Cardiac fibroblast (primary cell): ENCODE results near the gene CBY2.

ENCODE experiments used
- DNase-seq, 2 donors: peaks; one replicate each; pipeline versions ENCODE4 v3.0.0 to v3.0.0-alpha.2; 2010; ENCODE audit warnings: low read depth in 2 of 2
- H3K4me3 ChIP-seq, 2 donors: replicated peaks in 1 of 2; 1 replicate in 1 of 2; 2 replicates in 1 of 2; pipeline ENCODE4 v1.5.1; 2011; ENCODE audit warnings: low read depth in 2 of 2, low read length in 2 of 2, mild to moderate bottlenecking in 2 of 2, moderate library complexity in 1 of 2
- TF ChIP-seq, protein P1 (sequence below): IDR thresholded peaks from one replicate; pipeline ENCODE4 v1.5.1; 2011; ENCODE audit warnings: low read depth, mild to moderate bottlenecking, low read length, inconsistent platforms

Gene CBY2

GRCh38 chr13:45690636-45691035, 11.5 kb upstream of the CBY2 start:
- no peak for DNase-seq
- no peak overlapping the region for H3K4me3 ChIP-seq
- TF ChIP-seq, protein P1, sequence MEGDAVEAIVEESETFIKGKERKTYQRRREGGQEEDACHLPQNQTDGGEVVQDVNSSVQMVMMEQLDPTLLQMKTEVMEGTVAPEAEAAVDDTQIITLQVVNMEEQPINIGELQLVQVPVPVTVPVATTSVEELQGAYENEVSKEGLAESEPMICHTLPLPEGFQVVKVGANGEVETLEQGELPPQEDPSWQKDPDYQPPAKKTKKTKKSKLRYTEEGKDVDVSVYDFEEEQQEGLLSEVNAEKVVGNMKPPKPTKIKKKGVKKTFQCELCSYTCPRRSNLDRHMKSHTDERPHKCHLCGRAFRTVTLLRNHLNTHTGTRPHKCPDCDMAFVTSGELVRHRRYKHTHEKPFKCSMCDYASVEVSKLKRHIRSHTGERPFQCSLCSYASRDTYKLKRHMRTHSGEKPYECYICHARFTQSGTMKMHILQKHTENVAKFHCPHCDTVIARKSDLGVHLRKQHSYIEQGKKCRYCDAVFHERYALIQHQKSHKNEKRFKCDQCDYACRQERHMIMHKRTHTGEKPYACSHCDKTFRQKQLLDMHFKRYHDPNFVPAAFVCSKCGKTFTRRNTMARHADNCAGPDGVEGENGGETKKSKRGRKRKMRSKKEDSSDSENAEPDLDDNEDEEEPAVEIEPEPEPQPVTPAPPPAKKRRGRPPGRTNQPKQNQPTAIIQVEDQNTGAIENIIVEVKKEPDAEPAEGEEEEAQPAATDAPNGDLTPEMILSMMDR, result no peak

GRCh38 chr13:45691251-45691650, 10.9 kb upstream of the CBY2 start:
- H3K4me3 ChIP-seq, result no peak overlapping the region
- no peak for DNase-seq
- TF ChIP-seq, protein P1, result no peak

GRCh38 chr13:45691667-45692066, 10.5 kb upstream of the CBY2 start:
- DNase-seq, result no peak
- TF ChIP-seq, protein P1, result no peak
- no peak overlapping the region for H3K4me3 ChIP-seq

DNA sequence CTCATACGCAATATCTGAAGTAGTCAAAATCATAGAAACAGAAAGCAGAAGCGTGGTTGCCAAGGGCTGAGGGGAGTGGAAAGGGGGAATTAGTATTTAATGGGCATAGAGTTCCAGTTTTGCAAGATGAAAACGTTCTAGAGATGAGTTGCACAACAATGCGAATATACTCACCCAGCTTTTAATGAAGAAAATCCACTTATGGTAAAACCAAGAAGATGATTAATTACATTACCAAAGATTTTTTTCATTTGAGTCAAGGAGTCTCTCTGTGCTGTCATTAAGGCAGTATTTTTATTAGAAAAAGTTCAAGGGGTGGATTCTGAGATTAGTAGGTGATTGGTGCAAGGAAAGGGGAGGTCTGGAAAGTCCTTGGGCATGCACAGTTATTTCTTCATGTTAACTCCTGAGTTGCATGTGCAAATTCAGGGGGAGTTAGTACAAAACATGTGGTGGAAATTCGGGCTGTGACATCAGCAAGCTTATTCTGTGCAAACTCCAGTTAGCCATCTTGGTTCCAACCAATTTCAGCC, 6.9 kb upstream of the CBY2 start:
- no peak for DNase-seq
- TF ChIP-seq, protein P1, result no peak
- H3K4me3 ChIP-seq, result no peak overlapping the region

DNA sequence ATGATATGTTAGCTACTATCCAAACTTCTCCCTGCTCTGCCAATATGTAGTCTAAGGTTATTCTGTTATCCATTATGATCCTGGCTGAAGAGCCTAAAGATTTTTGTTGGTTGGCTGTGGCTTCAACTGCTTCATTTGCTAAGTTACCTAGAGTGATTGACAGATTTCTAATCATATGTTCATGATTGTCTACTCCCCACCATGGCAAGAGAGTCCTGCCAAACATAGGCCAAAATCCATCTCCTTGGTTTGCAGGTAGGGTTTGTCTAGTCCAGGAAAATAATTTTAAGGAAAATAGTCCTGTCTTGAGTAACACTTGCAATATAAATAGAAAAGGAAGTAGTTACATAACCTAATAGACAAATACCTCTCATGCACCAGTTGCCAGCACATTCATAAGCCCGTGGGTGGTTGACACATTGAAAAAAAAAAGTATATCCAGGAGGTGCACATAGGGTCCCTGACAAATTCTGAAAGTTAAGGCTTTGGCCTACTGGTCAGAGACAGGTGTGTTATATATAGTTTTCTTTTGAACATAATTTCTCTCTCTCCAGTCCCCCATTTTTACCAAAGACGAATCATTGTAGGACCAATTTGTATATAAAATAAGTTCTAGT, 5.4 kb upstream of the CBY2 start:
- no peak overlapping the region for H3K4me3 ChIP-seq
- TF ChIP-seq, protein P1, result no peak
- peak in 1 of 2 donors; percentile 2 for DNase-seq

- TF ChIP-seq, protein P1, result no peak
- DNase-seq, result no peak
- H3K4me3 ChIP-seq, result no peak overlapping the region
Observed at GRCh38 chr13:45700971-45701900, 884 bp upstream of the CBY2 start.
